AG08396 (cell line): ENCODE measurements around the gene UNC80.

Experiments
- DNase-seq: peaks from one replicate; pipeline ENCODE4 v3.0.0; 2012; ENCODE audit warnings: low spot score, mixed read lengths

UNC80 gene

GRCh38 chr2:210028178-210028577 lies 256.5 kb downstream of the UNC80 start:
- no peak for DNase-seq

DNA sequence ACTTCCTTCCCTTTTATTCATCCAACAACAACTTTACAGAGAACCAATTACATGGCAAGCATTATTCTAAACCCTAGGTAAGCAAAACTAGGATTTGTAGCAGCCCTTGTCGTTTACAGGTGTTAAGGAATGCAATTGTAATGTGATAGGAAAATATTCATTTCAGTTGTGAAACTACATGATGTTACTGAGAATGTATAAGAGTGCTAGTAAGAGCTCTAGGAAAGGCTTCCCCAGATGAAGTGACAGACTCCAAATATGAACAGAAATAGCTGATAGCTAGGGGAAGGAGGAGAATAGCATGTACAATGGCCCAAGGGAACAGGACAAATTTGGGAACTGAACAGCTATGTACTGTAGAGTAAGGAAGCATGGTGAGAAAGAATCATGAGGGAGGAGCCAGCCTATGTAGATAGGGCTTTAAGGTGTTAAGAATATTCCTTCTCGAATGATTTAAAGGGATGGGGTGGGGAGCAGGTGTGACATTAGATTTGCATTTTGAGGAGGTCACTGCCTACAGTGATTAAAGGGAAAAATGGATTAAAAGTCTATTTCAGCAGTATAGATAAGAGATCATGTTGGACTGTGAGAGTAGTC lies 262.6 kb downstream of the UNC80 start:
- no peak for DNase-seq

DNA sequence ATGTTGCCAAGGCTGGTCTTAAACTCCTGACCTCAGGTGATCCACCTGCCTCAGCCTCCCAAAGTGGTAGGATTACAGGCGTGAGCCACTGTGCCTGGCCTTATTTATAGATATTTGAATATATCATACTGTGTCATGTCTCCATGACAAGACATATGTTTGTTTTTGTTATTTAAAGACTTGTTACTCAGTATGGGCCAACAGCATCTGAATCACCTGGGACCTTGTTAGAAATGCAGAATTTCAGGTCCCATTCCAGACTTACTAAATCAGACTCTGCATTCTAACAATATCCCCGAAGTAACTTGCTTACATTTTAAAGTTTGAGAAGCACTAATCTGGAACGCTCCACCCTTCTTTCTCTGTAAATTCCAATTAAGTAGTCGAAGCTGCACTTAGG lies 264.0 kb downstream of the UNC80 start:
- DNase-seq = no peak

DNA sequence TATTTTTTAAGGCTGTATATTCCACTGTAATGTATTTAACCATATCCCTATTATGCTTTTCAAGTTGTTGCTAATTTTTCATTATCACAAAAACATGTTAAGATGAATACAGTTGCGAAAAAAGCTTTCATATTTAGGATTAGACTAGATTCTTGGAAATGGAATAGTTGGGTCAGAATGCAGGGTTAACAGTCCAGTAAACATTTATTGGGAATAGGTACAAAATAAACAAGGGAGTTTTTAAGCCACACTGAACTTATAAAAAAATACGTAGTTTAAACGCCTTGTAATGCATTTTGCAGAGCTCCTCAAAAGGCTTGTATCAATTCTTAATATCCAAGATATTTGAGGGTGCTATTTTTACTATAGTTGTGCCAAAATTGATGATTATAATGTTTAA lies 266.4 kb downstream of the UNC80 start:
- DNase-seq = no peak

DNA sequence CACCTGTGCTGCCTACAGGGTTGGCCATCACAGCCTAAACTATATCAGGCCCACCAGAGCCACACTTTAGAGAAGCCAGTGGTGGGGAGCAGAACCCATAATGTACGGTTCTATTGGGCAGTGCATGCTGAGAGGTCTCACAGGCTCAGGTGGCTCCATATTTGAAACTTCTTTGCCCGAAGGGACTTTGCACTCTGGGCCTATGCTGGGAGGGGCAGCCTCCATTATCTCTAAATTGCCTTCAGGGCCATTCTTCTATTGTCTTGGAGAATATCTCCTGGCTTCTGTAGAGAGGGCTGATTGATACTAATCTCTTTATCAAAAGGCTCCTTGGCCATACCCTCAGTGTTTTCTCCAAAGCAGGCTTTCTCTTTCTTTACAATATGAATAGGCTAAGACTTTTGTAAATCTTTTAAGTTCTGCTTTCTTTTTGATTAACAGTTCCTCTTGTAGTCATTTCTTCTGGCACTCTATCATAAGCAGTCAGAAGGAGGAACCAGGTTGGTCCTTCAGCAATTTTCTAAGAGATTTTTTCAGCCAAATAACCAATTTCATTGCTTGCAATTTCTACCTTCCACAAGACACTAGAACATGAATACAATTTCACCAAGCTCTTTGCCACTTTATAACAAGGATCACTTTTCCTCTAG lies 275.3 kb downstream of the UNC80 start:
- no peak for DNase-seq
